HUES64 (cell line): Measurements from ENCODE around the gene SORL1.

Experiments
- H3K27ac ChIP-seq: 2 replicates; pipeline ENCODE4 v1.7.0; 2013; ENCODE audit warnings: low read depth, low read length, inconsistent platforms
- H3K27me3 ChIP-seq: 2 replicates; pipeline ENCODE4 v1.6.1; 2013; ENCODE audit warnings: mild to moderate bottlenecking, low read length; ENCODE audit not compliant: insufficient read depth
- H3K36me3 ChIP-seq: 2 replicates; pipeline ENCODE4 v1.6.1; 2013; ENCODE audit warnings: mild to moderate bottlenecking, low read length; ENCODE audit not compliant: insufficient read depth
- H3K4me1 ChIP-seq: 2 replicates; pipeline ENCODE4 v1.6.1; 2013; ENCODE audit warnings: mild to moderate bottlenecking, low read length, moderate library complexity; ENCODE audit not compliant: insufficient read depth
- H3K4me3 ChIP-seq: 2 replicates; pipeline ENCODE4 v1.5.1; 2013; ENCODE audit warnings: mild to moderate bottlenecking, low read length, moderate library complexity
- H3K9ac ChIP-seq: 2 replicates; pipeline ENCODE4 v1.6.1; 2013; ENCODE audit warnings: mild to moderate bottlenecking, low read depth, low read length
- H3K9me3 ChIP-seq: 2 replicates; pipeline ENCODE4 v1.6.1; 2013; ENCODE audit warnings: low read depth, low read length; ENCODE audit not compliant: insufficient read depth
- WGBS: fragments of 150-250, 120-280 bp; methylation state at CpG from one replicate; pipeline ENCODE4 v1.1.7; 2013; ENCODE audit warnings: missing lambda C conversion rate; 5-methylcytosine and 5-hydroxymethylcytosine counted together

The SORL1 gene

GRCh38 chr11:121670266-121670665 lies 218.2 kb downstream of the SORL1 start:
- no peaks in the 10 kb centered on the region for H3K9me3 ChIP-seq
- H3K27ac ChIP-seq, result no peak overlapping the region
- no peak overlapping the region for H3K4me3 ChIP-seq
- WGBS, result 93% methylated on average over 3 of the region's 3 CpGs
- no peaks in the 10 kb centered on the region for H3K36me3 ChIP-seq
- no peak overlapping the region for H3K9ac ChIP-seq
- peaks cover 11% of the 10 kb centered on the region; the same call in 1 of the 2 replicates for H3K4me1 ChIP-seq
- H3K27me3 ChIP-seq, result no peaks in the 10 kb centered on the region

GRCh38 chr11:121670805-121671282 lies 218.7 kb downstream of the SORL1 start:
- H3K9me3 ChIP-seq, result no peaks in the 10 kb centered on the region
- H3K27me3 ChIP-seq, result no peaks in the 10 kb centered on the region
- no peak overlapping the region for H3K9ac ChIP-seq
- WGBS, result 95% methylated on average over 5 of the region's 5 CpGs
- no peaks in the 10 kb centered on the region for H3K36me3 ChIP-seq
- no peak overlapping the region for H3K27ac ChIP-seq
- H3K4me1 ChIP-seq, result peaks cover 11% of the 10 kb centered on the region; the same call in 1 of the 2 replicates
- no peak overlapping the region for H3K4me3 ChIP-seq

- no peak overlapping the region for H3K27ac ChIP-seq
- no peak overlapping the region for H3K4me3 ChIP-seq
- H3K4me1 ChIP-seq, result peaks cover 11% of the 10 kb centered on the region; the same call in 1 of the 2 replicates
- no peaks in the 10 kb centered on the region for H3K27me3 ChIP-seq
- H3K36me3 ChIP-seq, result no peaks in the 10 kb centered on the region
- no peaks in the 10 kb centered on the region for H3K9me3 ChIP-seq
- H3K9ac ChIP-seq, result no peak overlapping the region
- 90% methylated on average over 19 of the region's 19 CpGs for WGBS
These were observed 219.4 kb downstream of the SORL1 start for GRCh38 chr11:121671283-121672168.

GRCh38 chr11:121672630-121673487 lies 220.7 kb downstream of the SORL1 start:
- Histone ChIP-seq H3K27ac (no peak overlapping the region), H3K27me3 (no peaks in the 10 kb centered on the region)
- 88% methylated on average over 13 of the region's 13 CpGs for WGBS

GRCh38 chr11:121681550-121682268 lies 229.6 kb downstream of the SORL1 start:
- no peaks in the 10 kb centered on the region for H3K9me3 ChIP-seq
- 90% methylated on average over 1 of the region's 1 CpG for WGBS
- H3K9ac ChIP-seq, result no peak overlapping the region
- no peak overlapping the region for H3K27ac ChIP-seq
- no peak overlapping the region for H3K4me3 ChIP-seq
- no peaks in the 10 kb centered on the region for H3K4me1 ChIP-seq
- no peaks in the 10 kb centered on the region for H3K27me3 ChIP-seq
- no peaks in the 10 kb centered on the region for H3K36me3 ChIP-seq

More at GRCh38 chr11:121672630-121673487, 220.7 kb downstream of the SORL1 start:
- no peak overlapping the region for H3K4me3 ChIP-seq
- no peak overlapping the region for H3K9ac ChIP-seq
- H3K4me1 ChIP-seq, result peaks cover 11% of the 10 kb centered on the region; the same call in 1 of the 2 replicates
- no peaks in the 10 kb centered on the region for H3K9me3 ChIP-seq
- no peaks in the 10 kb centered on the region for H3K36me3 ChIP-seq
